ENCODE results near the gene HHLA2.
"Not testable (repeated sequence)": the region's sequence is repeated elsewhere in the genome, so short reads cannot be mapped to it uniquely, and the experiment has no call there.

The HHLA2 gene, protein sequence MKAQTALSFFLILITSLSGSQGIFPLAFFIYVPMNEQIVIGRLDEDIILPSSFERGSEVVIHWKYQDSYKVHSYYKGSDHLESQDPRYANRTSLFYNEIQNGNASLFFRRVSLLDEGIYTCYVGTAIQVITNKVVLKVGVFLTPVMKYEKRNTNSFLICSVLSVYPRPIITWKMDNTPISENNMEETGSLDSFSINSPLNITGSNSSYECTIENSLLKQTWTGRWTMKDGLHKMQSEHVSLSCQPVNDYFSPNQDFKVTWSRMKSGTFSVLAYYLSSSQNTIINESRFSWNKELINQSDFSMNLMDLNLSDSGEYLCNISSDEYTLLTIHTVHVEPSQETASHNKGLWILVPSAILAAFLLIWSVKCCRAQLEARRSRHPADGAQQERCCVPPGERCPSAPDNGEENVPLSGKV

GRCh38 chr3:108296239-108296638 lies at the start of gene HHLA2:
Gene HHLA2 (plus strand): TSS chr3:108296548. CDS start chr3:108351814, 55,266 bp downstream.
- DNase-seq (ENCODE audit: low read depth): no peak

DNA sequence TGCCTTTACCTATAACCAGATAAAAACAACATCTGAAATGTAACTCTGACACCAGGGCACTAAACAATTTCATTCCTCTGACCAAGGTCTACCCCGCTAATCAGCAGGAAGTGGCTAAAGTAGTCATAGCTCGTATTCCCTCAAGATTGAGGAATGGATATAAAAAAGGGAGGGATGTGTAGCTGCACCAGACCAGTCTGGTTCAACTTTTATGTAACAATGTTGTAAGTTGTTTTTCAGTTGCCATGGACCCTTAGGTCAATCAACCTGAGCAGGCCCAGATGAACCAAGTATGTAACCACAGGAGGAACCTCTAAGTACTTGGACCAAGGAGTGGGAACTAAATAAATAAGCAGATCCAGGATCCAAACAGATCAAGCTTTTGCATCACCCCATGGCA lies 45.7 kb upstream of the HHLA2 start:
- no peak for DNase-seq (ENCODE audit: low read depth)

DNA sequence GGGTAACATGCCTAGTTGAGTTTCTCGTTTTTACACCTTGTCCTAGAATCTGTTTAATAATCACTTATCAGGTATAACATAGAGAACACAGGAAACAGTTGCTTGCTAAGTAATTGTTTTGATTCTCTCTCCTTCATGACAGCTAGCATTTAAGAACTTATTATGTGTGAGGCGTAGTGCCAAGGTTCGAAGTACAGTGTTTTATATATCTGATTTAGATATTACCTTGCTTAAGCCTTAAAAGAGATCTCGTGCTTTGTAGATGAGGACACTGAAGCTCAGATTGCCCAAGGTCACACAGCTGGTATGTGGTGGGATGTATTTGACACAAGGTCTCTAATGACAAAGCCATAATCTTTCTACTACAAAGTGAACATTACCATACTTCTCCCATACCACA lies 45.1 kb upstream of the HHLA2 start:
- DNase-seq (ENCODE audit: low read depth): no peak

DNA sequence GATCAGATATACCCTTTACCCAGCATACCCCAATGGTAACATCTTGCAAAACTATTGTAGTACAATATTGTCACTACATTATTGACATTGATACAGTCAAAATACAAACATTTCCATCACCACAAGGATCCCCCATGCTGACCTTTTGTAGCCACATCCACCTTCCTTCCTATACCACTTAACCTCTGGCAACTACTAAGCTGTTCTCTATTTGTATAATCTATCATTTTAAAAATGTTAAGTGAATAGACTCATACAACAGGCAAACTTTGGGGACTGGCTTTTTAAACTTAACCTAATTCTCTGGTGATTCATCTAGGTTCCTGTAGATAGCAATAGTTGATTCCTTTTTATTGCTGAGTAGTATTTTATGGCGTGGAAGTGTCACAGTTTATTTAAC lies 44.5 kb upstream of the HHLA2 start:
- DNase-seq (ENCODE audit: low read depth): no peak

DNA sequence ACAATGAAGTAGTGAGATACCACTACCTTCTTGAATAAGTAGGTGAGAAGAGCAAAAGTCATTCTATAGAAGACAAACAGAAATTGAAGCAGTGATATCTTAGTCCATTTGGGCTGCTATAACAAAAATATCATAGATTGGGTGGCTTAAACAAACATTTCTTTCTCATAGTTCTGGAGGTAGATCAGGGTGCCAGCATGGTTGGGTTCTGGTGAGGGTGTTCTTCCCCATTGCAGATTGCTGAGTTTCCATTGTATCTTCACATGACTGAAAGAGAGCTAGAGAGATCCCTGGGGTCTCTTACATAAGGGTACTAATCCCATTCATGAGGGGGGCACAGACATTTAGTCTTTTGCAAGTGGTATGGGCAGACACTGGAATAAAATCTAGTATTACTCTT lies 41.2 kb upstream of the HHLA2 start:
- DNase-seq (ENCODE audit: low read depth): no peak

DNA sequence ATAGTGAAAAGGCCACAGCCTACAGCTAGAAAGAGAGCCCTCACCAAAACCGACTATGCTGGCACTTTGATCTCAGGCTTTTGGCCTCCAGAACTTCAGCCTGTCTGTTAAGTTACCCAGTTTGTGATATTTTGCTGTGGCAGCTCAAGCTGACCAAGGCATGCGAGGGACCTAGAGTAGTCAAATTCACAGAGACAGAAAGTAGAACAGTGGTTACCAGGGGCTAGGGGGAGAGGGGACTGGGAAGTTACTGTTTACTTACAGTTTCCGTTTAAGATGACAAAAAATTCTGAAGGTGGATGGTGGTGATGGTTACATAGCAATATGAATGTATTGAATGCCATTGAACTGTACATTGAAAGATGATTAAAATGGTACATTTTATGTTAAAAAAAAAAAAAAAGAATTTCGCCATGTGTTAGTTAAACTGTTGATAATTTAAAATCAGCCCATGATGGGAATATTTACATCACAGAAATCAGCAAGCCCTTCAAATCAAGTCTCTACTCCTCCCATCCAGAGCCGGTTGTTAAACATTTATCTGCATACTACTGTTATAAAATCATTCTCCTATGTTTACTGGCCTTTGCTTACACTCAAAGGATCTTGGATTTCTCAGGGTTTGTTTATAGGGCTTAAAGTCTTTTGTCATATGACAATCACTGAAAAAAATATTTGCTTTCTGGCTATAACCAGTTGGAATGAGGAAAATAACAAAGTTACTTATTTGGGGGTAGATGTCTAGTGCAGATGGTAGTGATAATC lies 31.6 kb upstream of the HHLA2 start:
- DNase-seq (ENCODE audit: low read depth): not testable (repeated sequence)

- not testable (repeated sequence) for DNase-seq (ENCODE audit: low read depth)
These were observed 28.1 kb upstream of the HHLA2 start for GRCh38 chr3:108268235-108268634.

DNA sequence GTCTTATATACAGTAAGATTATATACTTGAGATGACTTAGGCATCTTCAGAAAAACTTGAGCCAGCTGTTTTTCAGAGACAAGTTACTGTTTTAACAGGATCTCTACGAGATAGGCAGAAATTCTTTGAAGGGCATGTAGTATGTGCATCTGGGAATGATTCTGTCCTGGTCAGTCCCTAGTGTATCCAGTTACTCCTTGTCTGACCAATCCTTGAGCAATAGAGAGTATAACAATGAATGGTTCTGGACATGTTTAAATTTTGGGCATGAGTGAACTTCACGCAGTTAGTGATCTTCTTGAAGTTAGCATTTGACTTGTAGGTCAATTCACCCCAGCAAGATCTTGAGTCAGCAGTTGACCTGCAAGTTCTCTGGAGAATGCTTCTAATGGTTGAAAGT lies 24.7 kb upstream of the HHLA2 start:
- DNase-seq (ENCODE audit: low read depth): no peak

GRCh38 chr3:108279066-108279465 lies 17.3 kb upstream of the HHLA2 start:
- DNase-seq (ENCODE audit: low read depth): not testable (repeated sequence)

GRCh38 chr3:108280476-108280875 lies 15.9 kb upstream of the HHLA2 start:
- no peak for DNase-seq (ENCODE audit: low read depth)

- DNase-seq (ENCODE audit: low read depth): no peak
These were observed 14.7 kb upstream of the HHLA2 start for GRCh38 chr3:108281670-108282069.

DNA sequence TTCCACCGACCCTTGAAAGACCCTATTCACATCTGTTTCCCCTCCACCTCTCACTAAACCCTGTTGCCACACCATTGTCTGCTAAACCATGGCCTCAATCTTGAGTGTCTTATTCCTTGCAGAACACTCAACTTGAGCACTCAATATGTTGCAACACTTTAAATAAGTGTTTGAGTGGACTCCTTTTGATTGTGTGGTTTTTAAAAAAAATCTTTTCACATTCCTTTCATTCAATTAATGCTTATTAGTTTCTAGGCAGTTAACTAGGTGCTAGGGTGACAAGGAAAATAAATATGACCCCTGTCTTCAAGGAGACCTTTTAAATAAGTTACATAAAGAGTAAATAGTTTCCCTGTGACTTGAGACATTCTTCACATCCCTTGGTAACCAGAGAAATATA lies 13.3 kb upstream of the HHLA2 start:
- no peak for DNase-seq (ENCODE audit: low read depth)

DNA sequence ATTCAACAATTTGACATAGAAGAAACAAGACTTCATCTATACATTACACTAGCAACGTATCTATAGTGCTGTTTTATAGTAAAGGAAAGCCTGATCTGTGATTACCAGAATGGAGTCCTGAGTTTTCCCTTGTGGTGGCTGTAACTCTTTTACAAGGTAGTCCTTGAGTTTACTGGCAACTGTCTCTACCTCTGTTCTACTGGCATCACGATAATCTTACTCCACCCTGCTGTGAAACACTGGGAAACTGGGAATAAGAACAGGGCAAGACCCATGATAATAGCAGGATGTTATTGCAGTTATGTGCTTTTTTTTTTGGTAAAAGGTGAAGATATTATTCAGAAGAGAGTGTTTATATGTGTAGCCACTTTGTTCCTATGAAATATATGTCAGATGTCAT lies 12.4 kb upstream of the HHLA2 start:
- no peak for DNase-seq (ENCODE audit: low read depth)

DNA sequence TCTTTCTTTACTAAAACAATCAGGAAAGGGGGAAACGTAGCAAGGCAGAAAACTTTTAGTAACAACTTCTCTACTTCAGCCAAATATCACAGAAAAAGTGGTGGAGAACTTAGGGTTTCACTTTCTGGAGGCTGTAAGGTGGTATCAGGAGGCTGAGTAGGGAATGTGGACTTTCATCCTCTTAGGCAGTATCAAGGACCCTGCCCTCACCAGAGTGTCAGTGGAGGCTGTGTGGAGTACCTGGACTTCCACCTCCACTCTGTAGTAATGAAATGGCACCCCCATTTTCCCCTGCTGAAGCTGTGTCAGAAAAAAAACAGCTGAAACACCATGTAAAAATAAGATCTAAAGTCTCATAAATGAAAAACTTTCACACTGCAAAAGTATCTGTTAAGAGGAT lies 11.2 kb upstream of the HHLA2 start:
- no peak for DNase-seq (ENCODE audit: low read depth)

DNA sequence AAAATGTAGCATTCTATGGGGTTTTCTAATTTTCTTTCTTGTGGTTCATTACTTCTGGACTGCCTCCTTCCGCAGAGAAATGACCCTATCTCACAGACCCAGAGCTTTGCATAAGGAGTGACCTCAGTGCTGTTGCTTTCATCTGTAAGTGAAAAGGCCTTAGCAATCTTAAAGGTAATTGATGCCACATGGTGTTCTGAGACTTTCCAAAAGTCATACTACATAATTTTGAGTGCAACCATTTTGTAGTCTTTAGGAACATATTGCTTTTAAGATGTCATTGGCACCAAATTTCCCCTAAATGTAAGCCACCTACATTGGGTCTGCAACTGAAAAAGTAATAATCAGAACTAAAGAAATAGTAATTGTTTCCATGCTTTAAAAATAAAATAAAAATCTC lies 9.2 kb upstream of the HHLA2 start:
- DNase-seq (ENCODE audit: low read depth): no peak

GRCh38 chr3:108288193-108288592 lies 8.2 kb upstream of the HHLA2 start:
- not testable (repeated sequence) for DNase-seq (ENCODE audit: low read depth)

GRCh38 chr3:108289159-108289558 lies 7.2 kb upstream of the HHLA2 start:
- no peak for DNase-seq (ENCODE audit: low read depth)

- no peak for DNase-seq (ENCODE audit: low read depth)
These were observed 3.9 kb upstream of the HHLA2 start for GRCh38 chr3:108292450-108292849.

DNA sequence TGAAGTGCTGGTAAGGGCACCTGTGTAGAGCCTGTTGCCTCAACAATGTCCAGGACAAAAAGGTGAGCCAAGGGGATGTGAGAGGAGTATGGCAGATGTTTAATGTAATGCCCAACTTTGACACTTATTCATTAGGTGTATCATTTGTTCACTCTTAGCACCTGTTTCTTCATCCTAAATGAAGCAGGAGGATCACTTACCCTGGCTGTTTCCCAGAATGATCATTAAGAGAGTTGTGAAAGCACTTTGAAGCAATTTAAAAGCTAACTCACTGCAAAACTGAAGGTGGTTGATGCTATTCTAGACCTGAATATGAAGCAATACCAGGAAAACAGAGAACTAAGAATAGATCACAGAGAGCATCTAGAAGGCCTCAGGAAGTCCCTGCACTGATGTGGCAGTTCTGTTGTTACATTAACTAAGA lies 3.4 kb upstream of the HHLA2 start:
- DNase-seq (ENCODE audit: low read depth): no peak

GRCh38 chr3:108293858-108294257 lies 2.5 kb upstream of the HHLA2 start:
- no peak for DNase-seq (ENCODE audit: low read depth)

GRCh38 chr3:108295421-108296175 lies 750 bp upstream of the HHLA2 start:
- no peak for DNase-seq (ENCODE audit: low read depth)

- no peak for DNase-seq (ENCODE audit: low read depth)
These were observed 1.3 kb downstream of the HHLA2 start for GRCh38 chr3:108297647-108298046.

GRCh38 chr3:108298056-108298455 lies 1.7 kb downstream of the HHLA2 start:
- no peak for DNase-seq (ENCODE audit: low read depth)
